GM12801 (cell line): ENCODE data around the gene ZNF652.

Experiments used
- TF ChIP-seq, protein P1 (sequence below): IDR thresholded peaks from one replicate; pipeline ENCODE4 v1.5.1; 2011; ENCODE audit warnings: control low read depth; ENCODE audit not compliant: insufficient read length; ENCODE audit errors: extremely low read depth

ZNF652 gene

DNA sequence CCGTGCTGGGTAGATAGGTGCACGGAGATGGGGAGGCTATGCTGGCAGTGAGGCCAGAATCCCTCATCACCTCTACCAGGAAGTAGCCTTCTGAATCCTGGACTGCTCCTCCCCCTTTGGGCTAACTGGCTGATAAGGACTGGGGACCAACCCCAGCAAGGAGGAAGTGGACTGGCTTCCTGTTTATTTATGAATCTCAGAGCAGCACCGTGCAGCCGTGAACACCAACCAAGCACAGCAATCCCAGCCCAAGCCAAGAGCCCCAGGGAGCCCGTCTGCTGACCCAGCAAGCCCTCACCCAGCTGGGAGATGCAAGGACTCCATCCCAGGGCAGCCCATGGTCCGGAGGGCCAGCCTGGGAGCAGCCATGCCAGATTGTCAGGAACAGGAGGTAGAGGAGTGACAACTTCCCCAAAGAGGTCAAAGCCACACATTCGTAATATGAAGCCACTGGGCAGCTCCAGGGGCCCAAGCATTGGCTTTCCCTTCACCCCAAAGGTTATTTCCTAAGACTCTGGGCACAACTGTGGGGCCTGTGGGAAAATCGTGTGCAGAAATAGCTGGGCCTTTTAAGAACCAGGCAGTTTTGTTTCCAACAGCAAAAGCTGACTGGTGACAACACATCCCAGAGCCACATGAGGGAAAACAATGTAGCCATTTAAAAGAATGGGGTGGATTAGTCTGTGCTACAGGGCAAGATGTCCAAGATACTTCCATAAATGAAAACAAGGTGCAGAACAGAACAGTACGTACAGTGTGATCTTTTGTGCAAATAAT lies 28.7 kb upstream of the ZNF652 start:
- TF ChIP-seq, protein P1, sequence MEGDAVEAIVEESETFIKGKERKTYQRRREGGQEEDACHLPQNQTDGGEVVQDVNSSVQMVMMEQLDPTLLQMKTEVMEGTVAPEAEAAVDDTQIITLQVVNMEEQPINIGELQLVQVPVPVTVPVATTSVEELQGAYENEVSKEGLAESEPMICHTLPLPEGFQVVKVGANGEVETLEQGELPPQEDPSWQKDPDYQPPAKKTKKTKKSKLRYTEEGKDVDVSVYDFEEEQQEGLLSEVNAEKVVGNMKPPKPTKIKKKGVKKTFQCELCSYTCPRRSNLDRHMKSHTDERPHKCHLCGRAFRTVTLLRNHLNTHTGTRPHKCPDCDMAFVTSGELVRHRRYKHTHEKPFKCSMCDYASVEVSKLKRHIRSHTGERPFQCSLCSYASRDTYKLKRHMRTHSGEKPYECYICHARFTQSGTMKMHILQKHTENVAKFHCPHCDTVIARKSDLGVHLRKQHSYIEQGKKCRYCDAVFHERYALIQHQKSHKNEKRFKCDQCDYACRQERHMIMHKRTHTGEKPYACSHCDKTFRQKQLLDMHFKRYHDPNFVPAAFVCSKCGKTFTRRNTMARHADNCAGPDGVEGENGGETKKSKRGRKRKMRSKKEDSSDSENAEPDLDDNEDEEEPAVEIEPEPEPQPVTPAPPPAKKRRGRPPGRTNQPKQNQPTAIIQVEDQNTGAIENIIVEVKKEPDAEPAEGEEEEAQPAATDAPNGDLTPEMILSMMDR: no peak

DNA sequence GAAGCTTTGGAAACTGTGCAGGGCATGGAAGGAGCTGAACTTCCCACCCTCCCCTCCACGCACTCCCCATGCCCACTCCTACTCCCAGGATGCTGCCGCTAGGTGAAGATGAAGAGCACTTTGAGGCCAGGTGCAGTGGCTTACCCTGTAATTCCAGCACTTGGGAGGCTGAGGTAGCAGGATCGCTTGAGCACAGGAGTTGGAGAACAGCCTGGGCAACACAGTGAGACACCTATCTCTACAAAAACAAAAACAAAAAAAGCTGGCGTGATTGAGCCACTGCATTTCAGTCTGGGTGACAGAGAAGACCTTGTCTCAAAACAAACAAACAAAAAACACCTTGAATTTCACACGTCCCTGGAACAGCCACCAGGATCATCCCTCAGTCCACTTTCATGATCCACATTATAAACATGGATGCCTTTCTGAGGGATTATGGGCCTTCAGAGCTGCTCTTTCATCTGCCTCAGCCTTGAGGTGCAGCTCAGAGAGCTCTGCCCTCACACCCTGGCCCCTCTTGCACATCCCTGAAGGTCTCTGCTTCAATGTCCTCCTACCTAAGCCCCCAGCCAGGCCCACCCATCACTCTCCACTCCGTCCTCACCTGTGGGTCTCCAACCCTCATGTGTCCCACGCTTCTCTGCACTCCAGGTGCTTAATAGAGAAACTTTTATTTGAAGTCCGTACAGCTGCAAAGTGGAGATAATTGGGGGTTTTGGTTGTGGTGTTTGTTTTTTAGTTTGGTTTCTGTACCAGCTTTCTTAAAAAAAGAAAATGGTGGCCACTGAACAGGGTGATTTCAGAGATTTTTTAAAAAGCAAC lies 26.9 kb upstream of the ZNF652 start:
- TF ChIP-seq, protein P1: no peak

DNA sequence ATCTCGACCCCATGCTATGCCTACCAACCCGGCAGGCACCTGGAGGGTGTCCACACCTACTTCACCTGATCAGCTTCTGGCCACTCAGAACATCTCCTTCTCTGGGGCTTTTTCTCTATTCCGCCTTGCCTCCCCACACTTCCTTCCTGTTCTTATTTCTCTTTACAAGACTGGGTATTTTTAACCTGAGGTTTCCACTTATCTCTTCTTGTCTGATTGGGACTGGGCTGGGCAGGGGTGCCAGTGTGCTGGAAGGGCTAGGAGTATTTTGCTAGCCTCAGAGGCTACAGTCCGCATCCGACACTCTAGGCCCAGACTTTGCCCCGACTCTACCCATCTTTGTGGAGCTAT lies 26.2 kb upstream of the ZNF652 start:
- TF ChIP-seq, protein P1: no peak

DNA sequence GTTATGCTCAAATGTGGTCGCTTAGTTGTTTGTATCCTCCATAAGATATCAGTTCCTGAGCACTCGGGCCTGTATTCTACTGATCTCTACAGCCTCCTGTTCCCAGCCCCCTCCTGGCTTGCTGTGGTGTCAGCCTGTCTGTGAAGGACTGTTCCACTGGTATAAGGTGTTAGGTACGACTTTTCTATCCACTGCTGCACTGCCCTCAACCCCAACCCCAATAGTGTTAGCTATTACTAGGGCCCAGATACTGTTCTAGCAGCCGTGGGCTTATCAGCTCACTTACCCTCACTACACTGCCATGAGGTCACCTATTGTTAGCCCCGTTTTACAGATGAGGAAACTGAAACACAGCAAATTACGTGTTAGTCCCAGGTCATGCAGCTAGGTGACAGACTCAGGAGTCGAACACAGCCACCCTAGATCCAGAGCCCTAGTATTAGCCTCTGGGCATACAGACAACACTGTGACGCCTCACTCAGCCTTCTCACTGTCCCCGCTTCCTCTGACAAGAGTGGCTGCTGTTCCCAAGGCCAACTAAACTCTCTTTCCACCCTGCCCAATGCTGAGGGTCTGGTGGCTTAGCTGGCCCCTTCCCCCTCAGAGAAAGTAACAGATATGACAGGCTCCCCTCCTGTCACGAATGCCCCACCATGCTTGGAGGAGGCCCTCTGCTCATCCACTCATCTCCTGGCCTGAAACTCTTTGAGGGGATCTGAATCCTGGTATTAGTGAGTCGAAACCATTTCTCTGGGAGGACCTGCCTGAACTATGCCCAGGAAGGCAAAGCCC lies 25.6 kb upstream of the ZNF652 start:
- TF ChIP-seq, protein P1: no peak

DNA sequence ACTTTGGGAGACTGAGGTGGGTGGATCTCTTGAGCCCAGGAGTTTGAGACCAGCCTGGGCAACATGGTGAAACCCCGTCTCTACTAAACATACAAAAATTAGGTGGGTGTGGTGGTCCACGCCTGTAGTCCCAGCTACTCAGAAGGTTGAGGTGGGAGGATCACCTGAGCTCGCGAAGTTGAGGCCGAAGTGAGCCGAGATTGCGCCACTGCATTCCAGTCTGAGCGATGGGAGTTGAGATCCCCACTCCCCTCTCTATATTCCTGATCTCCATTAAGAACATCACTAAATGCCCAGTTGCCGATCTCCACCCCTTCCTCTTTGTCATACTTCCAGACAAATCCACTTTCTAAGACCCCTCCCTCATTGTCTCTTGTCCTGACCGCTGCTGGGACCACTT lies 24.3 kb upstream of the ZNF652 start:
- TF ChIP-seq, protein P1: no peak

DNA sequence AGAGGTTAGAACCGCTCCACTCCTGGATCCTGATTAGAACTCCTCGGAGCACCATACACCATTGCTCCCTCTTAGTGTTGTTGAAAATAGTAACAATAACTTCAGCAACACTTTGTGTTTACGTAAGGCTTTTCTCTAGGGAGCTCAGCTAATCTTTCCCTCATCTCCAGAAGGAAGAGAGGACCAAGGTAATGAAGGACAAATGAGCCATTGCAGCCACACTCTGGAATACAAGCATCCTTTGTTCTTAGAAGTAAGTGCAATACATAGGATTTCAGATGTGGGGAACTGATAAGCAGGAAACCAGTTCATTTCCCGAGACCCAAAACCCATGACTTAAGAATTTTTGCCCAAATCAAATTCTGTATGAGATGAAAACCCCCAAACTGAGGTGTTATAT lies 22.9 kb upstream of the ZNF652 start:
- TF ChIP-seq, protein P1: no peak

DNA sequence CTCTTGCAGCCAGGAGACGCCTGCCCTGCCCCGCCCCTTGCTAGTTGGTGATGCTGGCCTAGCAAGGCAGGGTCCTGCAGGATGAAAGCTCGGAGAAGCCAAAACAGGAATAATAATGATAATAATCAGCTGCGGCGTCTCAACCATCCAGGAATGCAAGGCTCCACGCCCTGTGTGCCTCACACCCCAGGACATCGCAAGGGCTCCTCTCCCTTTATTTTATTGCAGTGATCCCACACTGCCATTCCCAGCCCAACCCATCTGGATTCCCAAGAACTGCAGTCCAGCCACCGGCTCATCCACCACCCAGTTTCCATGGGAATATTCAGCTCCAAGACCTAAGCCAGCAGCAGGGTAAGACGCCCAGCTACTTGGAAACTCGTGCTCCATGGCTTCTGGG lies 21.0 kb upstream of the ZNF652 start:
- TF ChIP-seq, protein P1: no peak
